Measurements from ENCODE around the gene SPEF2. TPM values are rescaled to one million over a fixed set of nuclear protein-coding genes. Genes with fewer than 3 reads are reported as not detected.

The SPEF2 gene
- total RNA-seq, 2 experiments from 2014 or later = 3.2 TPM

GRCh38 chr5:35707659-35708058 lies 90.0 kb downstream of the SPEF2 start:
- intact Hi-C loops (cut with DNase I, micrococcal nuclease) = no loop called here
- no peaks in the 10 kb centered on the region for H3K27me3 ChIP-seq (ENCODE audit: control insufficient read depth in 1 of 2, insufficient read depth in 2 of 2, low read length in 2 of 2)

GRCh38 chr5:35709688-35710087 lies 92.0 kb downstream of the SPEF2 start:
- Histone ChIP-seq H3K9me3 (ENCODE audit: control insufficient read depth in 1 of 2, insufficient read depth in 1 of 2, low read length in 2 of 2) (no peaks in the 10 kb centered on the region), H3K36me3 (ENCODE audit: insufficient read depth, low read length) (no peaks in the 10 kb centered on the region), H3K4me3 (ENCODE audit: low read length) (no peak overlapping the region), H3K4me1 (ENCODE audit: insufficient read depth, low read length) (peaks cover 4% of the 10 kb centered on the region), H3K27ac (ENCODE audit: low read depth in 1 of 2, low read length in 2 of 2) (no peak overlapping the region), H3K27me3 (ENCODE audit: control insufficient read depth in 1 of 2, insufficient read depth in 2 of 2, low read length in 2 of 2) (no peaks in the 10 kb centered on the region)
- Mint-ChIP-seq H3K27me3 (no peaks in the 10 kb centered on the region), H3K36me3 (ENCODE audit: low read depth) (no peaks in the 10 kb centered on the region), H3K4me1 (ENCODE audit: low read depth) (peaks cover 25% of the 10 kb centered on the region), H3K27ac (no peak overlapping the region), H3K4me3 (no peak overlapping the region), H3K9me3 (no peaks in the 10 kb centered on the region)
- ATAC-seq (ENCODE audit: poor library complexity) = no peak
- no peak for DNase-seq
- intact Hi-C loops (cut with DNase I, micrococcal nuclease) = loop anchor here in 1 of 2 experiments (5.0 kb wide), 1 partner anchor 43 kb away; no protein-coding TSS in a partner anchor
- POLR2A ChIA-PET = no interaction called here
- no peak for TF ChIP-seq CTCF (IDR thresholded peaks at IDR 0.05)
- CTCF ChIA-PET = interaction anchor here (1.7 kb wide), 1 partner anchor 58 kb away, joined by 5 read pairs; no protein-coding TSS in a partner anchor

More at GRCh38 chr5:35707659-35708058, 90.0 kb downstream of the SPEF2 start:
- Histone ChIP-seq H3K4me3 (ENCODE audit: low read length) (no peak overlapping the region), H3K27ac (ENCODE audit: low read depth in 1 of 2, low read length in 2 of 2) (no peak overlapping the region), H3K36me3 (ENCODE audit: insufficient read depth, low read length) (no peaks in the 10 kb centered on the region), H3K4me1 (ENCODE audit: insufficient read depth, low read length) (peaks cover 4% of the 10 kb centered on the region), H3K9me3 (ENCODE audit: control insufficient read depth in 1 of 2, insufficient read depth in 1 of 2, low read length in 2 of 2) (no peaks in the 10 kb centered on the region)
- Mint-ChIP-seq H3K27ac (no peak overlapping the region), H3K4me3 (no peak overlapping the region), H3K9me3 (no peaks in the 10 kb centered on the region), H3K36me3 (ENCODE audit: low read depth) (no peaks in the 10 kb centered on the region), H3K4me1 (ENCODE audit: low read depth) (peaks cover 25% of the 10 kb centered on the region), H3K27me3 (no peaks in the 10 kb centered on the region)
- CTCF ChIA-PET = no interaction called here
- POLR2A ChIA-PET = no interaction called here
- ATAC-seq (ENCODE audit: poor library complexity) = peak; percentile 29
- no peak for TF ChIP-seq CTCF (IDR thresholded peaks at IDR 0.05)
- no peak for DNase-seq

- intact Hi-C loops (cut with DNase I, micrococcal nuclease) = no loop called here
- Histone ChIP-seq H3K36me3 (ENCODE audit: insufficient read depth, low read length) (no peaks in the 10 kb centered on the region), H3K4me3 (ENCODE audit: low read length) (no peak overlapping the region), H3K27me3 (ENCODE audit: control insufficient read depth in 1 of 2, insufficient read depth in 2 of 2, low read length in 2 of 2) (no peaks in the 10 kb centered on the region), H3K9me3 (ENCODE audit: control insufficient read depth in 1 of 2, insufficient read depth in 1 of 2, low read length in 2 of 2) (no peaks in the 10 kb centered on the region), H3K4me1 (ENCODE audit: insufficient read depth, low read length) (no peaks in the 10 kb centered on the region), H3K27ac (ENCODE audit: low read depth in 1 of 2, low read length in 2 of 2) (no peak overlapping the region)
- TF ChIP-seq CTCF (IDR thresholded peaks at IDR 0.05) = no peak
- ChIA-PET CTCF (no interaction called here), POLR2A (no interaction called here)
- no peaks in the 10 kb centered on the region for H3K4me1 Mint-ChIP-seq (ENCODE audit: low read depth)
- peaks cover 5% of the 10 kb centered on the region for H3K36me3 Mint-ChIP-seq (ENCODE audit: low read depth)
- DNase-seq (peak in 1 of 14 experiments; percentile 7), ATAC-seq (ENCODE audit: poor library complexity) (no peak)
- no peaks in the 10 kb centered on the region for H3K9me3 Mint-ChIP-seq
- no peak overlapping the region for H3K27ac Mint-ChIP-seq
- H3K27me3 Mint-ChIP-seq = no peaks in the 10 kb centered on the region
- H3K4me3 Mint-ChIP-seq = no peak overlapping the region
Measured at GRCh38 chr5:35717718-35718117, 100.1 kb downstream of the SPEF2 start.
